Panc1 (cell line): ENCODE measurements around the gene COA7.

ENCODE experiments used
- CTCF ChIP-seq: fragments of 450-650 bp; IDR thresholded peaks from 2 replicates; pipeline ENCODE4 v1.5.1; 2017; ENCODE audit warnings: mild to moderate bottlenecking
- POLR2AphosphoS5 ChIP-seq: IDR thresholded peaks from 2 replicates; pipeline ENCODE4 v1.6.1; 2012; ENCODE audit warnings: mild to moderate bottlenecking, low read depth, low read length, moderate library complexity
- SIN3A ChIP-seq: IDR thresholded peaks from 2 replicates; pipeline ENCODE4 v1.6.1; 2012; ENCODE audit warnings: low read depth, mild to moderate bottlenecking, low read length, moderate library complexity, borderline replicate concordance; ENCODE audit not compliant: insufficient read depth
- TCF7L2 ChIP-seq: IDR thresholded peaks from 2 replicates; pipeline ENCODE4 v1.6.1; 2011; ENCODE audit warnings: mild to moderate bottlenecking, low read depth, low read length, inconsistent platforms
- TF ChIP-seq, protein P1 (sequence below), 2 experiments: IDR thresholded peaks; 2 replicates each; pipeline ENCODE4 v1.6.1; 2011 to 2012; ENCODE audit warnings: low read depth in 2 of 2, control low read depth in 1 of 2, low read length in 1 of 2, mild to moderate bottlenecking in 1 of 2, moderate library complexity in 1 of 2; ENCODE audit not compliant: insufficient read depth in 1 of 2

DNA sequence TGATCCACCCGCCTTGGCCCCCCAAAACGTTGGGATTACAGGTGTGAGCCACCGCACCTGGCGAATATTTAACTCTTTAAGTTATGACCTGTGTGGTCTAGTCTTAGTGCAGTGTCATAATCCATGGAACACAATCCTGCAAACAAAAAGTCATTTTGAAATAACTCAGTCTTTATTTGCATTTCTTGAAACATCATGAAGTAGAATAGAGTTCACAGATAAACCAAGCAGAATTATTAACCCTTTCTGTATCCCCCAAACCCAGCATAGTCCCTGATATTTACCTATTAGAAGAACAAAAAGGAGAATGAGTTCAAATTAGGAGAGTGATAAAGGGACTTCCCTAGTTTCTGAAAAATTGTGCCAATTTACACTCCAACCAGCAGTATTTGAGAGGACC lies 48.0 kb upstream of the COA7 start:
- TF ChIP-seq CTCF: no peak
- TF ChIP-seq, protein P1, sequence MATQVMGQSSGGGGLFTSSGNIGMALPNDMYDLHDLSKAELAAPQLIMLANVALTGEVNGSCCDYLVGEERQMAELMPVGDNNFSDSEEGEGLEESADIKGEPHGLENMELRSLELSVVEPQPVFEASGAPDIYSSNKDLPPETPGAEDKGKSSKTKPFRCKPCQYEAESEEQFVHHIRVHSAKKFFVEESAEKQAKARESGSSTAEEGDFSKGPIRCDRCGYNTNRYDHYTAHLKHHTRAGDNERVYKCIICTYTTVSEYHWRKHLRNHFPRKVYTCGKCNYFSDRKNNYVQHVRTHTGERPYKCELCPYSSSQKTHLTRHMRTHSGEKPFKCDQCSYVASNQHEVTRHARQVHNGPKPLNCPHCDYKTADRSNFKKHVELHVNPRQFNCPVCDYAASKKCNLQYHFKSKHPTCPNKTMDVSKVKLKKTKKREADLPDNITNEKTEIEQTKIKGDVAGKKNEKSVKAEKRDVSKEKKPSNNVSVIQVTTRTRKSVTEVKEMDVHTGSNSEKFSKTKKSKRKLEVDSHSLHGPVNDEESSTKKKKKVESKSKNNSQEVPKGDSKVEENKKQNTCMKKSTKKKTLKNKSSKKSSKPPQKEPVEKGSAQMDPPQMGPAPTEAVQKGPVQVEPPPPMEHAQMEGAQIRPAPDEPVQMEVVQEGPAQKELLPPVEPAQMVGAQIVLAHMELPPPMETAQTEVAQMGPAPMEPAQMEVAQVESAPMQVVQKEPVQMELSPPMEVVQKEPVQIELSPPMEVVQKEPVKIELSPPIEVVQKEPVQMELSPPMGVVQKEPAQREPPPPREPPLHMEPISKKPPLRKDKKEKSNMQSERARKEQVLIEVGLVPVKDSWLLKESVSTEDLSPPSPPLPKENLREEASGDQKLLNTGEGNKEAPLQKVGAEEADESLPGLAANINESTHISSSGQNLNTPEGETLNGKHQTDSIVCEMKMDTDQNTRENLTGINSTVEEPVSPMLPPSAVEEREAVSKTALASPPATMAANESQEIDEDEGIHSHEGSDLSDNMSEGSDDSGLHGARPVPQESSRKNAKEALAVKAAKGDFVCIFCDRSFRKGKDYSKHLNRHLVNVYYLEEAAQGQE (IDR thresholded peaks at IDR 0.05; ENCODE audit: insufficient read depth in 1 of 2, low read depth in 2 of 2, low read length in 1 of 2): no peak
- TF ChIP-seq POLR2AphosphoS5: no peak
- no peak for TF ChIP-seq TCF7L2
- no peak for TF ChIP-seq SIN3A
